ENCODE data around the gene NFE2L1. TPM values are rescaled to one million over a fixed set of nuclear protein-coding genes. Genes with fewer than 3 reads are reported as not detected.

NFE2L1 gene
- total RNA-seq, 2 donors from 2014 or later = 39.4 to 74.2 TPM

- TF ChIP-seq POLR2A (IDR thresholded peaks at IDR 0.05) (no peak), CTCF (IDR thresholded peaks at IDR 0.05) (no peak)
- Histone ChIP-seq H3K9me3 (no peaks in the 10 kb centered on the region), H3K36me3 (replicated peaks in 1 of 2; ENCODE audit: insufficient read depth in 1 of 2, low read depth in 2 of 2) (no peaks in the 10 kb centered on the region), H3K27ac (no peak overlapping the region), H3K4me3 (no peak overlapping the region), H3K27me3 (no peaks in the 10 kb centered on the region), H3K4me1 (peaks cover 15% of the 10 kb centered on the region)
- intact Hi-C loops (cut with DNase I) = no loop called here
- WGBS, 2 donors = 13 to 19% methylated on average over 7 to 14 of the region's 19 CpGs
- DNase-seq = no peak
- peak; percentile 31 for ATAC-seq
Observed at GRCh38 chr17:48037838-48038323, 10.3 kb upstream of the NFE2L1 start.

GRCh38 chr17:48038687-48039086 lies 9.5 kb upstream of the NFE2L1 start:
- Histone ChIP-seq H3K4me3 (no peak overlapping the region), H3K36me3 (replicated peaks in 1 of 2; ENCODE audit: insufficient read depth in 1 of 2, low read depth in 2 of 2) (no peaks in the 10 kb centered on the region), H3K9me3 (no peaks in the 10 kb centered on the region), H3K4me1 (peaks cover 15% of the 10 kb centered on the region), H3K27me3 (no peaks in the 10 kb centered on the region), H3K27ac (no peak overlapping the region)
- ATAC-seq (no peak), DNase-seq (no peak)
- no peak for TF ChIP-seq CTCF (IDR thresholded peaks at IDR 0.05)
- WGBS, 2 donors = 84 to 92% methylated on average over 2 of the region's 2 CpGs
- intact Hi-C loops (cut with DNase I) = no loop called here

GRCh38 chr17:48043176-48043575 lies 5.0 kb upstream of the NFE2L1 start:
- DNase-seq = no peak
- Histone ChIP-seq H3K36me3 (replicated peaks in 1 of 2; ENCODE audit: insufficient read depth in 1 of 2, low read depth in 2 of 2) (no peaks in the 10 kb centered on the region), H3K27ac (no peak overlapping the region), H3K27me3 (no peaks in the 10 kb centered on the region), H3K4me3 (no peak overlapping the region), H3K4me1 (peaks cover 24% of the 10 kb centered on the region), H3K9me3 (no peaks in the 10 kb centered on the region)
- 75 to 80% methylated on average over 2 of the region's 2 CpGs for WGBS, 2 donors
- intact Hi-C loops (cut with DNase I) = no loop called here
- no peak for TF ChIP-seq POLR2A (IDR thresholded peaks at IDR 0.05)
- no peak for TF ChIP-seq CTCF (IDR thresholded peaks at IDR 0.05)
- no peak for ATAC-seq

GRCh38 chr17:48044851-48045250 lies 3.3 kb upstream of the NFE2L1 start:
- intact Hi-C loops (cut with DNase I) = no loop called here
- DNase-seq = no peak
- Histone ChIP-seq H3K4me3 (no peak overlapping the region), H3K27me3 (no peaks in the 10 kb centered on the region), H3K27ac (peak overlapping the region in 1 of 4 donors; percentile 95), H3K4me1 (peaks cover 33% of the 10 kb centered on the region), H3K36me3 (replicated peaks in 1 of 2; ENCODE audit: insufficient read depth in 1 of 2, low read depth in 2 of 2) (no peaks in the 10 kb centered on the region), H3K9me3 (no peaks in the 10 kb centered on the region)
- TF ChIP-seq POLR2A (IDR thresholded peaks at IDR 0.05) (no peak), CTCF (IDR thresholded peaks at IDR 0.05) (no peak)
- ATAC-seq = no peak
- 84 to 92% methylated on average over 4 of the region's 4 CpGs for WGBS, 2 donors

- 51 to 68% methylated on average over 6 to 8 of the region's 8 CpGs for WGBS, 2 donors
- H3K27me3 ChIP-seq = no peaks in the 10 kb centered on the region
- no peaks in the 10 kb centered on the region for H3K9me3 ChIP-seq
- intact Hi-C loops (cut with DNase I) = no loop called here
- no peaks in the 10 kb centered on the region for H3K36me3 ChIP-seq (replicated peaks in 1 of 2; ENCODE audit: insufficient read depth in 1 of 2, low read depth in 2 of 2)
- peak overlapping the region; percentile 13 to 95 (median 92) for H3K27ac ChIP-seq
- DNase-seq (peak; percentile 53 to 78 (median 70)), ATAC-seq (no peak)
- no peak overlapping the region for H3K4me3 ChIP-seq
- TF ChIP-seq CTCF (IDR thresholded peaks at IDR 0.05) = no peak
- no peak for TF ChIP-seq POLR2A (IDR thresholded peaks at IDR 0.05)
- peaks cover 39% of the 10 kb centered on the region for H3K4me1 ChIP-seq
Observed at GRCh38 chr17:48045316-48046001, 2.7 kb upstream of the NFE2L1 start.
